ENCODE results near the gene CEP89.

CEP89 gene

GRCh38 chr19:32863301-32863700 is 108.5 kb downstream of the CEP89 start:
- no peak overlapping the region for H3K4me3 ChIP-seq (ENCODE audit: low read length)
- TF ChIP-seq CTCF (conservative IDR thresholded peaks at IDR 0.05; ENCODE audit: low read length), result no peak
- no peak for DNase-seq (ENCODE audit: low read depth)

GRCh38 chr19:32862741-32863140 is 109.0 kb downstream of the CEP89 start:
- no peak for TF ChIP-seq CTCF (conservative IDR thresholded peaks at IDR 0.05; ENCODE audit: low read length)
- DNase-seq (ENCODE audit: low read depth), result no peak
- H3K4me3 ChIP-seq (ENCODE audit: low read length), result no peak overlapping the region

GRCh38 chr19:32862173-32862572 is 109.6 kb downstream of the CEP89 start:
- no peak overlapping the region for H3K4me3 ChIP-seq (ENCODE audit: low read length)
- no peak for DNase-seq (ENCODE audit: low read depth)
- no peak for TF ChIP-seq CTCF (conservative IDR thresholded peaks at IDR 0.05; ENCODE audit: low read length)

- DNase-seq (ENCODE audit: low read depth), result no peak
- no peak for TF ChIP-seq CTCF (conservative IDR thresholded peaks at IDR 0.05; ENCODE audit: low read length)
- H3K4me3 ChIP-seq (ENCODE audit: low read length), result no peak overlapping the region
Observed at GRCh38 chr19:32861596-32861995, 110.2 kb downstream of the CEP89 start.

- DNase-seq (ENCODE audit: low read depth), result no peak
- H3K4me3 ChIP-seq (ENCODE audit: low read length), result no peak overlapping the region
- TF ChIP-seq CTCF (conservative IDR thresholded peaks at IDR 0.05; ENCODE audit: low read length), result no peak
Observed at GRCh38 chr19:32859591-32859990, 112.2 kb downstream of the CEP89 start.

GRCh38 chr19:32858559-32858958 is 113.2 kb downstream of the CEP89 start:
- TF ChIP-seq CTCF (conservative IDR thresholded peaks at IDR 0.05; ENCODE audit: low read length), result no peak
- H3K4me3 ChIP-seq (ENCODE audit: low read length), result no peak overlapping the region

GRCh38 chr19:32858155-32858554 is 113.6 kb downstream of the CEP89 start:
- DNase-seq (ENCODE audit: low read depth), result no peak
- H3K4me3 ChIP-seq (ENCODE audit: low read length), result no peak overlapping the region
- no peak for TF ChIP-seq CTCF (conservative IDR thresholded peaks at IDR 0.05; ENCODE audit: low read length)

More at GRCh38 chr19:32858559-32858958, 113.2 kb downstream of the CEP89 start:
- DNase-seq (ENCODE audit: low read depth), result no peak
